DMS114 treated with DMSO at 0.1 percent for 48 hours (cell line): Measurements from ENCODE around the gene LTBP1.

ENCODE experiments used
- DNase-seq: peaks from one replicate; lab custom pipeline; 2025; ENCODE audit not compliant: unreplicated experiment; lab: John Stamatoyannopoulos, UW

The LTBP1 gene

DNA sequence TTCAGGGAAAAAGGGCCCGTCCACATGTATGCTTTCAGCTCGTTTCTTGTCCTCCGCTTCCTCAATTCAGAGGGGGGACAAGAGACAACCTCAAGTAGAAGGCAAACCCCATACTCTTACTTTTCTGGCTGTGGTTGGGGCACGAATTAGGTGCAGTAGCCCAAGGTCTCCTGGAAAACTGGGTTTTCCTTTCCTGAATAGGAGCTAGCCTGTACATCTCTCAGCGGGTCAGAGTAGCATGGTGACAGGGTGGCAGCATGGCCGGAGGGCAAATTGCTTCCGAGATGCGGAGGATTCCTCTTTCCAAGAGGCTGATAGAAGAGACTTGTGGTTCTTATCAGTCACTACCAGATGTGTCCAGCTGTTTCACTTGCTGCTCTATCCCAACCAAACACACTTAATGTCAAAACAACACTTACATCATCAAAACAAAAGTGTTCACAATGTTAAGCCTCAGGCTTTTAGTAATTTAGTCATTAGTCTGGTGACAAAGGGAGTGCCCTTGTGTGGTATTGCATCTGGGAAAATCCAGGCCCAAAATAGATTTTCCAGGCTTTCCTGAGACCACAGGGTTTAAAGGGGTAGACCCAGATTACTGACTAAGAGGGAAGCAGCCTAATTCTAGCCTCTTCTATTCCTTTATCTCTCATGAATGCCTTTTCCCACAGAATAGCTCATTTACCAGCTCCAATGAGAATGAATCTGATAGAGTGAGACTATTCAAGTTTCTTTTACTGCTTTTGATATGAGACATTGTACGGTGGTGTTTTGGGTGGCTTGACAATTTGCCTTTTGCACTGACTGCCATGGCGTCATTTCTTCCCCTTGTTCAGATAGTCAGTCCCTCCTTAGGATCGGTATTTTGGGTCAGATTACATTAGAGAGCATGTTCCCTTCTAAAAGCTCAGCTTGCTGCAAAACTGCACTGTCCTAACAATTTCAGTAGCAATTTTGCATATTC, 162.0 kb downstream of the LTBP1 start:
- DNase-seq: no peak

DNA sequence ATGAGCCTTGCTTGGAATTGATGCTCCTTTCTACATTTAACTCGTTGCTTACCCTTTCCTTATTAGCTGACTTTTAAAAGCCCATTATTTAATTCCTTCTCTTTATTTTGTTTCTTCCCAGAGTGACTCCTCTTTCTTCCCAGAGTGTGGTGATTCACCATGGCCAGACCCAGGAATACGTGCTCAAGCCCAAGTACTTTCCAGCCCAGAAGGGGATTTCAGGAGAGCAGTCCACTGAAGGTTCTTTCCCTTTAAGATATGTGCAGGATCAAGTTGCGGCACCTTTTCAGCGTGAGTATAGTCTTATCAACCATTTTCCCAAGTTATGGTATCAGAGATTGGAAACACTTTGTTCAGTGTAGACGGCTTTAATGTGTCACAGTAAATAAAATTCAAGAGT, 163.7 kb downstream of the LTBP1 start:
- DNase-seq: no peak

DNA sequence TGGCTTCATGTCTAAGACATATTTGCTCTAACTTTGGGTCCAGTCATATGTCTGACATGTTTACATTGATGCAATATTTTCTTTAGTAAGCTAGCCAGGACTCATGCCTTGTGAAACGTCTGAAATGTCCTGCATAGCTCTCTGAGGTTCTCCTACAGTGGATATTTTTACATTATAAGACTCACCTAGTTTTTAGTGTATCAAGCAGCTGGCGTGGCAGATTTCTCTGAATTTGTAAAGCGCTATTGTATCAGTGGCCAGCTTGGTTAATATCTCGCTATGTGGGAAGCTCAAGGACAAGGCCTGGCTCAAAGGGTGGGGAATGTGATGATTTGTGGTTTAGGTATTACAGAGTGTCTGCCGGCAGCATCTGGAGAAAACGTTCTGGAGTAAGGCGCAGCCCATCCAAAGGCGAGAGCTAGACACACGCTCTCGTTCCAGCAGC, 164.3 kb downstream of the LTBP1 start:
- no peak for DNase-seq

DNA sequence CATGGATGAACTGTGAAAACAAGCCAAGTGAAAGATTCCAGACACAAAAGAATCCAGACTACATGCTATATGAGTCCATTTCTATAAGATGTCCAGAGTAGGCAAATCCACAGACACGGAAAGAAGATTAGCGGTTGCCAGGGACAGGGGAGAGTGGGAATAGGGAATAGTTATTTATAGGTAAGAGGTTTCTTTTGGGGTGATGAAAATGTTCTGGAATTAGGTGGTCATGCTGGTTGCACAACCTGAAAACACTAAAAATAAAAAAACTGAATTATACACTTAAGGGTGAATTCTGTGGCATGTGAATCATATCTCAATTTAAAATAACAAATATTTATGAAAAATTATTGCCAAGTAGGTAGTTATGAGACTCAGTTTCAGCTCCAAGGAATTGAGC, 168.4 kb downstream of the LTBP1 start:
- DNase-seq: no peak

DNA sequence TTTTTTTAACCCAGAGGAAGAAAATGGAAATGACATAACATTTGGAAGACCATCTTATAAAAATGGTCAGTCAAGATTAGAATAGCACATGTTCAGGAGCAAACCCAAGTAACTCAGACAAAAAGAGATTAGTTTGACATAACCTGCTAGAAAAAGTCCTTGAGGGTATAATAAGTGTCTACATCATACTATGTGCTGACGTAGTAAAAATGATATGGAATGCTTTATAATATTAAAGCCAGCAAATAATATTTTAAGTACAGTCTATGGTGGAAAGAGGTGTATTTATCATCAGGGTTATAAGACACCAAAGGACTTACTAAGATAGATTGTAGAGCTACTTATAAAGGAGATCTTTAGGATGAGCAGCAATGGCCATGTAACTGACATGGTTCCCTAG, 169.0 kb downstream of the LTBP1 start:
- no peak for DNase-seq

DNA sequence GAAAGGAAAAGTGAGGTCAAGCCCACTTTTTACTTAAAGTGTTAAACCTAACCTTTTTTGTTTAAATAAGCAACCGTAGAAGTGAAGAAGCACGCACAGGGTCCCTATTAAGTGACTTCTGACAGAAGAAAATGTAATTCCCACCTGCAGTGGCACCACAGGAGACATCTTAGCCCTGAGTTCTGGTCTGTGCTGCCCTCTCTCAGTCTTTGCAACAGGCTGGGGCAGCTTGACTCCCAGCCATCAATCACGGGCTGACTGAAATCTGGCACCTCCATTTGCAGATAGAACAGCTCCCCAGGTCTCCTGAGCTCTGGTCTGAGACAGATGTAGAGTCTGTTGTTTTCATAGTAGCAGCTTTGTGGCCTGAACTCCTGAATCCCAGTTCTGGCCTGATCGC, 170.0 kb downstream of the LTBP1 start:
- no peak for DNase-seq

DNA sequence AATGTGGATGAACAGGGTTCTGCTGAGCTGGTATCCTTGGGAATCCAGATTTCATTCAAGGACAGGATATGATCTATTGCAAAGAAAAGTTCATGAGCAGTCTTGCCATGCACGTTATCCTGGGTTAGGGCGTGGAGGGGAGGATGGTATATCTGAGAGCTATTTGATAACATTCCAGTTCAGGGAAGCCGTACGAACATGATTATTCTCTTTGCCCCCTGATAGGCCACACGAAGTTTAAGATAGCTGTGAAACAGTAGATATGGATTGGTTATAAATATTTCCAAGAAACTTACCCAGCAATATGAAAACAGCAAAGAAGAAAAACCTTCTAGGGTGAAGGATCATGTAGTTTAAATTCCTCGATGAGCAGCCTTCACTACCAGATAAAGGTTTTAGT, 171.9 kb downstream of the LTBP1 start:
- DNase-seq: no peak

DNA sequence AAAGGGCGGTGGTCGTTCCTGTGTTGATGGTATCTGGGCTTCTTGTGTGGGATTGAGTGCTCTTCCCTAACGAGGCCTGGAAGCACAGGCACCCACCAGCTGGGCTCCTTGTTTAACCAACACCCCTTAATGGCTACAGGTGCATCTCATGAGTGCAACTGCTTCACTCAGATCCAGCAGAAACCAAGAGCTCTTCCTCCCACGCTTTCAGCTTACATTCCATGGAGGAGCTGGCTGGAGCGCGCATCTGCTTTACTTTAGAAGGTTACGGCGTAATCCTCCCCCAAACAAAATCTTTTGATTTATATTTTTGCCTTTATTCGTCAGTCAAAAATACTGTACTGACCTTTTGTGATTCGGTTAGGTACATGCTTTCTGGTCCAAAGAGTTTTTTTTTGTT, 174.7 kb downstream of the LTBP1 start:
- DNase-seq: no peak

DNA sequence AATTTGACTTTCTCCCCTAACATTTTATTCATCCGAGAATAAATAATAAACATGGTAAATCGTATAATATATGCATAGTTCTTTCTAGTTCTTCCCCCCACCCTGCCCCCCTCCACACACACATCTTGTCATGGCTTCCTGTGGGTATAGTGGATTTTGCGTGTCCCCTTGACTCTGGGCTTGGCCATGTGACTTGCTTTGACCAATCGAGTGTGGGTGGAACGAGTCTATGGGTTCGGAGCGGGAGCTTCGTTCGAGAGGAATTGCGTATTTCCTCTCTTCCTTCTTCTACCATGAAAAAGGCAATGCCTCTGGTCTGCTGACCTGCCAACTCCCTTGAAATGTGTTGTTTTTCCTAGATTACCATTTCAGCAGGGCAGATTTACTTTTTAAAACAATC, 175.2 kb downstream of the LTBP1 start:
- DNase-seq: no peak

DNA sequence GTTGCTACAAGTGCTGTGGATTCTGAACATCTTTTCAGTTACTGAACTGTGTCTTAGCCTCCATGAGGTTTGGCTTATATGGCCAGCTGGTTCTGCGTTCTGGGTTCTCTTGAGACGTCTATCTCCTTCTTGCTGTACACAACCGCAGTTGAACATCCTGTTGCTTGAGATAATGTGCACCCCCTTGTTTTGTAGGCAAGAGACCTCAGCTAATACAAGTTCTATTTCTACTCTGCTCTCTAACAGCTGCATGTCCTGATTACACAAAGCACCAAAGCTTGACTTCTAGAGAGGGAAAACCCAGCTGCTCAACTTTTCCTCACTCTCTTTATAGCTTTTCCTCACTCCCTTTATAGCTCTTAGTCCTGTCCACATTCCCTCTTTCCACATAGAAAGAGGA, 176.0 kb downstream of the LTBP1 start:
- DNase-seq: no peak

DNA sequence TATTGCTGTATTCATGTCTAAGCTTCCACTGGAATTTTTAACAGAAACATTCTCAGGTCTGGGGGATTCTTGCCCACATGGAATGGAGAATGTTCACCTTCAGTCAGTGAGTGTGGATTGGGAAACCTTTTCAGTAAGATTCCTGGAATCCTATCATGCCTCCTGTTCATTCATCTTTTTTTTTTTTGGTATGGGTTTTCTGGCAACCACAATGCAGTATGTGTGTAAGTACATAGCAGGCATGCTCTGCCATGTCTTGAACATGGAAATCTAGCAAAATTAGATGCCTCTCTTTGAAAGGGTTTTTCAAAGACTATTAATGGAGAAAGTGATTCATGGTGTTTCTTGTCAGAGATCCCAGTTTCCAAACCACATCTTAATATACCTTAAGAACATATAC, 176.5 kb downstream of the LTBP1 start:
- no peak for DNase-seq

DNA sequence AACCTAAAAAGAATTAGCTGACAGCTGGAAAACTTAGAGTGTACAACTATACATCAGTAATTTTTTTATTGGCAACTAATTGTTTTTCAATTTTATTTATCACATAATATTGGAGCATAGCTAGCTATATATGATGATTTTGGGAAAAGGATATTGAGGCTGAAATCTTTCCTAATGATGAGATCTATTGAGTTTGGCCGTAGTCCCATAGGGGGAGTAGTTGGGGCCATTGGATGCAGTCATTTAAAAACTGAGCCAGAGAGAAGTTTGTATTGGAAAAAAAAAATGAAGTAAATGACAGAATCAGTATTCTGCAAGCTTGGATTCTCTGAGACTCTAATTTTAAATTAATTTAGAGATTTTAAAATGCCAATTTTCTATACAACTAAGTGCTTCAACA, 179.8 kb downstream of the LTBP1 start:
- DNase-seq: no peak

DNA sequence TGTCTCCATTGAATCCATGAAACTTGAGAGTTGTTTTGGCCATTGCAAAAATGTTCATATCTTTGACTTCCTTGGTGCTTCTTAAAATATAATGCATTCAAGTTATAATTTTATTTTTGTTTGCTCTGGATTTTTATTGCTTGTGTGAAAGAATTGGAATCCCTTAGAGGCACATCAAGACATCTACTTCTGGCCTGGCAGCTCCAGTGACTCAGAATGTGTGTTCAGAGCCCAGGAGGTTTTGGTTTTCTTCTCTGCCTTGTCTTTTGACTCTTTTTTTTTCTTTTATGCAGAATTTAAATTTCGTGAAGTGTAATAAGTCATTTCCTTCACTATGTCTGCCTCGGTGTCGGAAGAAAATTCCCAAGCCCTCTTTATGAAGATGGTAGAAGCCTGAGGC, 180.2 kb downstream of the LTBP1 start:
- no peak for DNase-seq

DNA sequence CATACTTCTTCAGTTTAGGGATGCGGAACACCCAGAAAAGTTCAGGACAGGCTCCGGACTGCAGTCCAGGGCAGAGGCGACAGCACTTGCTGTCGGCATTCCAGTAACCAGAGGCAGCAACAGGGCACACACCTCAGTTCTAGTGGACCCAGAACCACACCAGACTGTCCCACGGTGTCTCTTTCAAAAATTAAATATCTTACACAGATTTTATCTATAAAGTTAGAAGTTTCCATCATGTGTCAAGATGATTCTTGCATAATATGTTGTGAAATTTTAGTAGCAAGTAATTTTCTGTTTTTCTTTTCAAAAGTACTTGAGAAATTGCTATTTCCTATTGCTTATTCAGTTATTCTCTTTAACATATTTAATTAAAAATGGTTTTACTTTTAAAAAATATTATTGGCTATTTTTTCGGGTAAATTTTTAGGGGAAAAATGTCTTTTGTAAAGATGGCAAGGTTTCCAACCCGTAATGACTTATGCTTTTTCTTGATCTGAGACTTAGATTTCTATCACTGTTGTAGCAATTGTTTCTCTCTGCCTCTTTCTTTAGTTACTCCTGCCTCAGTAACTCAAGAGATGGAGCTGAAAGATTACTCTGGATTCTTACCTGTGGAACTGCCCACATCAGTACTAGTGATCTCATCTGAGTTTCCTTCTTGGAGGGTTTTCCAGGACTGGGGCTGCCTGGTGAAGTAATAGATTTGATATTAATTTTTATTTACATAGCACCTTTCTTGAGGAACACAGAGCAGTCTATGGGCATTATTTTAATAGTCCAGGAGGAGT, 182.7 kb downstream of the LTBP1 start:
- no peak for DNase-seq

DNA sequence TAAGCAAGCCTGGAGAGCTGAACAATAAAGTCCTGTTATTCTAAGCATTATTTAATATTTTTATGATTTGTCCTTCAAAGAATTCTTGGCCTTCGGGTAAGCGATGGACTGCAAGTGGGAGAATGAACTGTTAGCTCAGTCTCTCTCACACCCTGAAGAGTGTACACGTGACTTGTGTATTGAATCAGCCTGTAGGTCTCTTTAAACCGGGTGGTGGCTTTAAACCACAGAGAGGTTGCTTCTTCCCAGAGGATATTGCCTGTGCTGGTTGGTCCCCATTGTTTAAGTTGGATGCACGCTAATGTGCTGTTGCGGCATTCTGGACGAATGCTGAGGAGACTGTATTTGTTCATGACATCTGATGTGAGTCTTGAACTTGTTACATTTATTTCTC, 183.3 kb downstream of the LTBP1 start:
- no peak for DNase-seq

DNA sequence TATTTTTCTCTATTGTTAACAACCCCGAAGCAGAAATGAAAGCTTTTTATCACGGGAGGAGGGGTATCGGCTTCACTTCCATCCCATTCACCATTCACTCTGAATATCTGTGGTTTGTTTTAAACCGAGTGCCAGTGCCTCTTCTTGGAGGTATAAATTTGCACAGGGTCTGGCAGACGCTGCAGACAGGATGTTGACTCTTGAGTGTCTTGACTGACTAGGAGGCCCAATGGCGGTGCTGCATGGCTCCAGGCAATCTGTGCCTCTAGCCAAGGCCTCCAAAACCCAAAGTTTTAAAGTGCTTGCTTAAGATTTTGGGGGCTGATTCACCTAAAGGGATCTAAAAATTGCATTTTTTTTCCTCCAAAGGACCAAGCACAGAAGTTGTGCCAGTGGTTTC, 183.8 kb downstream of the LTBP1 start:
- DNase-seq: no peak

DNA sequence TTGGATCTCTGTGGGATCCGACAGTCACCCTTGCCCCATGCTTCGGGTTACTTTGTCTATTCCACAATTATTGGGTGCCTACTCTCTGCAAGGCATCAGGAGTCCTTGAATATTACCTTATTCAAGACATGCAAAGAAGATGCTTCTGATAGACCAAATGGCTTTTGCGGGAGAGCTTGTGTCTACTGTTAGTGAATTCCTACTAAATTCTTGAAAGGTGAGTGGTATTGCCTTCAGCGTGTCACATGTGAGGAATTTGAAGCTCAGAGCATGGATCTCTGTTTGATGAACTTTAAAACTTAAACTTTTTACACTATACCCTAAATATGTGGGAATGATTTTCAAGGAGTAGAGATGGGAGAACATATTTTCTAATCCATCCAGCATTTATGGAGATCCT, 184.4 kb downstream of the LTBP1 start:
- DNase-seq: no peak

DNA sequence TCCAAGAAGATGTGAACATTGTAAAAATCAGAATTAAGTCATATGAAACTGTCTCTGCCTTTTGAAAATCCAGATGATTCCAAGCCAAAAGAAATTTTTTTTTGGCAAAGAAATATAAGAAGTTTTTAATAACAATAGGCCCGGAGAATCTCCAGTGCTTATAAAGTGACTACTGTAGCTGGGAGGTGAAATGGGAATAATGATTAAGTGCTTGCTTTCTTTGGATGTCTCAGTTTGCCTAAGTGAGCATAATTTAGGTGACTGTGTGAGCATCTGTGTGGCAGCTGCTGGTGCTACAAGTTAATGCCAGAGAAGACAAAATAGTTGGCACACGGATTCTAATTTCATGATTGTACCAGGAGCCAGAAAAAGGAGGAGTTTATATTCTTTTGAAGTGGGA, 185.0 kb downstream of the LTBP1 start:
- no peak for DNase-seq

DNA sequence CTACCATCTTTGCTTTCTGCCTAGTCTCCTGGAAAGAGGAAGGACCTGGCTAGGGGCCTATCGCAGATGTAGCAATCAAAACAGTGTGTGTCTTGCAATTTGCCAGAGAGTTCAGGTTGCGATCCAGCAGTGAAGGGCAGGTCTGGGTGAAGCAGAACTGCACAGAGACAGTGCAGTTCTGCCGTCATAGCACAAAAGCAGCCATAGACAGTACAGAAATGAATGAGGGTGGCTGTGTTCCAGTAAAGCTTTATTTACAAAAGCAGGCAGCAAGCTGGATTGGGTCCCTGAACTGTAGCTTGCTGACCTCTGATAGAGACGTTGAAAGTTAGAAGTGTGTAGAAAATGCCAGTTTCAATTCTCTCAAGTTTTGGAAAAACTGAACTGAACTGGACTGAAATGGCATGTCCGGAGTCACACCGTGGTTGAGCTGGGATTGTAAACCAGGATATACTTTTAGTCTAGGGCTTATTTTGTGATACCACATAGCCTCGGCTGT, 186.8 kb downstream of the LTBP1 start:
- DNase-seq: no peak

DNA sequence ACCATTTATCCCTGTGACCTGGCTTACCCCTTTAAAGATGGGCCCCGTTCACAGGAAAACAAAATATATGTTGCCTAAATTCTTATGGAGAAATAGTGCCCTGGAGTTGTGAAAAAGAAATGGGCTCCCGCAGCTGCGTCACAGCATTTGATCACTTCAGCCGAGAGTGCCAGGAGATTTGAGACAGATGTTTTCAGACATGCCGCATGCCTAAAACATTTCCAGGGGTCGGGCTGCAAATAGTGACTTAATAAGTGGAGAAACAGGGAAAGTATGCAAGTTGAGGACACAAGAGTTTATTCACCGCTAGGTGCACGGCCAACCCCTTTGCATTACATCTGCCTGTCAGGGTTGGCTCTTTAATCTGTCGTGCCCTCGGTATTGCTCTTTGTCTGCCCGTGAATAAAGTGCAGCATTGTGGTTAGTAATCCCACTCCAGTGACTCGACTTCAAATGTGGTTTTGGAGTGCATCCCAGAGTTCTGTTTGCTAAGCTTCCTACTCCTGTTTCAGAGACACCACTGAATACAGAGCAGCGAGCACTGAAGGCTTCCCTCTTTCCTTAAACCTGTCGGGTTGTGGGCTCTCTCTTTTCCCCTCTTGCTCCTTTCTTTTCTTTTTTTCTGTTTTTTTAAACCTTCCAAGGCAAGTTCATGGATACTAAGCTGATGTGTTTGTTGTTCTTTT, 187.5 kb downstream of the LTBP1 start:
- no peak for DNase-seq

DNA sequence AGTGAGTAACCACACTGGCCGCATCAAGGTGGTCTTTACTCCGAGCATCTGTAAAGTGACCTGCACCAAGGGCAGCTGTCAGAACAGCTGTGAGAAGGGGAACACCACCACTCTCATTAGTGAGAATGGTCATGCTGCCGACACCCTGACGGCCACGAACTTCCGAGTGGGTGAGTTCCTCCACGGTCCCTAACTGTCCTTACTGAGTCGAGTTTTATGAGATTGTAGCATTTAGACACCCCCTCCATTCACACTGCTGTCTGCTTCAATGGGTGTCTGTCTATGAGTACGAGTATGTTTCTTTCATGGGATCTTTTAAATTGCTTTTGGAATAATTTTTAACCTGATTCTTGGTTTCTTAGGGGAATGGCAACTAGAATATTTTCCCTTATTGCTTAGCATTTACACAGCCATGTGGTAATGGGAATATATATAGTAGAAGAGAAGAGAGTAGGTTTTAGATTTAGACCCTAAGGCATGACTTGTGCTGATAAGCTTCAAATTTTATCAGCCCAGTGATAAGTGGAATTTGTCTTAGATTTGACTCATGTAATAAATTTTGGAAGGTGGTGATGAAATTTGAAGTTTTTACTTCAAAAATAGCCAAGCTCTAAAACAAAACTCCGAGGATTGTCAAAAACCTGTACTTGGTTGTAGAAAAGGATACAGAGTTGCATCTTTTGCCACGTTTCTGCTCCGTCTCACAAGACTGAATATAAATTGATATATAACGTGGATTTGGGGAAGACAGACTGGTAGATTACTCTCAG, 188.2 kb downstream of the LTBP1 start:
- DNase-seq: no peak
